SKM-1 (cell line): ENCODE data around the gene TRABD2A.

Experiments
- DNase-seq: peaks from one replicate; lab custom pipeline; 2025; ENCODE audit not compliant: unreplicated experiment; lab: John Stamatoyannopoulos, UW

TRABD2A gene

DNA sequence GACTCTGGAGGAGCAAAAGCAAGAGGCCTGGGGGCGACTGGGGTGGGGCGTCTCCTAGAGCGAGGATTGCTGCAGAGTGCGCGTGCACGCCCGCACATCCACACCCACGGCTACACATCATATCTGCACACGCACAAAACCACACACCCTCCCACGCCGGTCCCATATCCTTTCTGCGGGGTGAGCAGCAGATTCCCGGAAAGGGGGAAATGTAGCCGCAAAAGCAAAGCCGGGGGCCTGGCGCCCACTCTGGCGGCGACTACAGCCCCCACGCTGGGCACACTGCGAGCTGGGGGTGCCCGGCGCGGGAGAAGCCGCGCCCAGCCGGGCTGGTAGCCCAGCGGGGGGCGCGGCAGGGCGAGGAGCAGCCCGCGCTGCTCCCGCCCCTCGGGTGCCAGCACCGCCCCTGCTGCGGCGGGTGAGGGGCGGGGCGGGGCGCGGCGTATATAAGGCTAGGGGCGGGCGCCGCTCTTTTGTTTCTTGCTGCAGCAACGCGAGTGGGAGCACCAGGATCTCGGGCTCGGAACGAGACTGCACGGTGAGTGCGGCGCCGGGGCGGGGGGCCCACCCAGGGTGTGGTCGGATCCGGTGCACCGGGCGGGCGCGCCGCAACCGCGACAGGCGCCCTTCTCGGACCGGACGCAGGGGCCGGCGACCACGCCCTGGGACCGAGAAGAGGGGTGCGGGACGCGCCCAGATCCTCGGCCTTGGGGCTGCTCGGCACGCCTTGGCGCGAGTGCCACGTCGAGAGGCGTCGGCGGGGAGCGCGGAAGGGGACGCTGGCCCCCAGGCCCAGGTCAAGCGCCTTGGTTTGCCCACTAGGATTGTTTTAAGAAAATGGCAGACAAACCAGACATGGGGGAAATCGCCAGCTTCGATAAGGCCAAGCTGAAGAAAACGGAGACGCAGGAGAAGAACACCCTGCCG is 24.6 kb upstream of the TRABD2A start, which contains the start of gene TMSB10:
TSS of gene TMSB10 (plus strand) at position 476 of the 927 bp plus-strand sequence.
- peak; percentile 55 for DNase-seq

- DNase-seq: no peak
These were observed 23.9 kb upstream of the TRABD2A start for GRCh38 chr2:84904717-84905174.

DNA sequence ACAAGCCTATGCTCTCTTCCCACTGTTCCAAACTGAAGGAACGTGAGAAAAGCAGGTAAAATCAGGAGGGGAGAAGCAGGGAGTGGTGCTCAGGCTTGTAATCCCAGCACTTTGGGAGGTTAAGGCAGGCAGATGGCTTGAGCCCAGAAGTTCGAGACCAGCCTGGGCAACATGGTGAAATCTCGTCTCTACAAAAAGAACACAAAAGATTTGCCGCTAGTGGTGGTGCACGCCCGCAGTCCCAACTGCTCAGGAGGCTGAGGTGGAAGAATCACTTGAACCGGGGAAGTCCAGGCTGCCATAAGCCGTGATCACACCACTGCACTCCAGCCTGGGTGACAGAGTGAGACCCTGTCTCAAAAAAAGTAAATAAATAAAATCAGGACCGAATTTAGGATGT is 23.3 kb upstream of the TRABD2A start:
- no peak for DNase-seq

GRCh38 chr2:84902526-84902925 is 21.6 kb upstream of the TRABD2A start:
- no peak for DNase-seq

DNA sequence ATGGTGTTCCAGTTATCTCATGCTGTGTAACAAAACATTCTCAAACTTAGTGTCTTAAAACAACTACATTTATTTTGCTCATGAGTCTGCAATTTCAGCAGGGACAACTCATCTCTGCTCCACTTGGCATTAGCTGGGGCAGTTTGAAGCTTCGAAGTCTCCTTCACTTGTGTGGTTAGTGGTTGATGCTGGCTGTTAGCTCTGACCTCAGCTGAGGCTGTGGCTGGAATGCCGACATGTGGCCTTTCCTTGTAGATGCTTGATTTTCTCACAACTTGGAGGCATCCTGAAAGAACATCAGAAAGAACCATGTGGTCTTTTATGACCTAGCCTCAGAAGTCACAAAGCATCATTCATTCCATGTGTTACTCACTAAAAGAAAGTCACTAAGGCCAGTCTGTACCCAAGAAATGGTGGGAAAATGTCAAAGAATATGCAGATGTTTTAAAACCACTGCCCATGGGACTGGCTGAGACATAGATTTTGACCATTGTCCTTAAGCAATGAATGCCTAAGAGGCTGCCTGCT is 20.8 kb upstream of the TRABD2A start:
- no peak for DNase-seq

DNA sequence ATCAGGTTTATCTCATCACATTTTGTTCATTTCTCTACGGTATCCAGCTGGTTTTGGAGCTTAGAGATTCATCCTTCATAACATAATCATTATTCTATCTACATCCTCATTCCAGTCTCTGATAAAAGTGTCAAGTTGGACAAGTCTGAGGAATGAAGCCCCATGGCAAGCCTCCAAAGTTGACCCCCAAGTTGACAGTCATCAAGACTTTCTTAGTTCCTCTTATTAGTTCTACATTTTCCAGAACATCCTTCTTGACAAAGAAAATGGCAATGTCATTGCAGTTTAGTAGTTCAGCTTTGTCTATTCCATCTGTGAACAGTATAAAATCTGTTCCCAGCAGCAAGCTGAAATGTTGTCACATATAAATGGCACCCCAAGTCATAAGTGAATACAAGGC is 20.1 kb upstream of the TRABD2A start:
- DNase-seq: no peak

DNA sequence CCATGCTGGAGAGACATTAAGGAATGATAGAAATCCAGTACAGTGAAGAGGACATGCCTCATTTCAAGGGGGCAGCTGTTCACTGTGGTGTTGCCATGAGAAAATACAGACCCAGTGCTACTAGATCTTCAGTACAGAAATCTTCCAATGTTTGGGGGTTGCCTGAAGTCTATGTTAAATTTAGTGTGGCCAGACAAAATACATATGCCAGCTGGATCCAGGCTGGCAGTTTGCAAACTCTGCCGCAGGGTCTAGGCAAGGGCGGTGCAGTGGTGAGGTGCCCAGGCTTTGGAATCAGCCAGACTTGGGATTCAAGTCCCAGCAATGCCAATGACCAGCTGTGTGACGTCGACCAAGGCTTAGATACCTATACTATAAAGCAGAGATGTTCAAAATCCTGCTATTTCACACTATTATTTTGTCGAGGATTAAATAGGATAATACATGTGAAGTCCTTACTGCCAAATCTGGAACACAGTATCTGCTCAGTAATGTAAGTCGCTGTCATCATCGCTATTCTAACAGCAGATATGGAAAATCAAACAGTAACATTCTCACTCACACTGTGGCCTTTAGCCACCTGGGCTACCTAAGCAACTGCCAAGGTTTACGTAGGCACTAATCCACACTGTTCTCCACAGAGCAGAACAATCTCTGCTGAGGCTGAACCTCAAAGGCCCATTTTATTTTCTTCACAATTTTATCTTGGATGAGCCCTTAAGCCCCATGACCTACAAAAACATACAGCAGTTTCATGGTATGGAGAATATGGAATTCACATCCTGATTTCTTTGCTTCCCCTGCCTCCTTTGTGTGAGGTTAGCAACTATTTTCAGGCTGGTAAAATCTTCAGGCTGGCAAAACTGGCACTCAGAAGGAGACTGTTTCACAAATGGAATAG is 18.7 kb upstream of the TRABD2A start:
- DNase-seq: no peak

GRCh38 chr2:84897773-84898172 is 16.9 kb upstream of the TRABD2A start:
- no peak for DNase-seq

DNA sequence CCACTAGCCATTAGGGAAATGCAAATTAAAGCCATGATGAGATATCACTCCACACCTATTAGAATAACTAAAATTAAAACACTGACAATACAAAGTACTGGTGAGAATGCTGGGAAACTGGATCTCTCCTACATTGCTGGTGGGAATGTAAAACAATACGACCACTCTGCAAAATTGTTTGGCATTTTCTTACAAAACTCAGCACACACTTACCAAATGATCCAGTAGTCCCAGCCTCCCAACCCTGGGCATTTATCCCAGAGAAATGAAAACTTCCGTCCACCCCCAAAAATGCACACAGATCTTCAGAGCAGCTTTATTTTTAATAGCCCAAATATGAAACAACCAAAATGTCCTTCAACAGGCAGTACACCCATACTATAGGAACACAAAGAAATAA is 15.7 kb upstream of the TRABD2A start:
- DNase-seq: no peak

GRCh38 chr2:84894758-84895520 is 14.1 kb upstream of the TRABD2A start:
- no peak for DNase-seq

- no peak for DNase-seq
These were observed 13.3 kb upstream of the TRABD2A start for GRCh38 chr2:84894131-84894586.

DNA sequence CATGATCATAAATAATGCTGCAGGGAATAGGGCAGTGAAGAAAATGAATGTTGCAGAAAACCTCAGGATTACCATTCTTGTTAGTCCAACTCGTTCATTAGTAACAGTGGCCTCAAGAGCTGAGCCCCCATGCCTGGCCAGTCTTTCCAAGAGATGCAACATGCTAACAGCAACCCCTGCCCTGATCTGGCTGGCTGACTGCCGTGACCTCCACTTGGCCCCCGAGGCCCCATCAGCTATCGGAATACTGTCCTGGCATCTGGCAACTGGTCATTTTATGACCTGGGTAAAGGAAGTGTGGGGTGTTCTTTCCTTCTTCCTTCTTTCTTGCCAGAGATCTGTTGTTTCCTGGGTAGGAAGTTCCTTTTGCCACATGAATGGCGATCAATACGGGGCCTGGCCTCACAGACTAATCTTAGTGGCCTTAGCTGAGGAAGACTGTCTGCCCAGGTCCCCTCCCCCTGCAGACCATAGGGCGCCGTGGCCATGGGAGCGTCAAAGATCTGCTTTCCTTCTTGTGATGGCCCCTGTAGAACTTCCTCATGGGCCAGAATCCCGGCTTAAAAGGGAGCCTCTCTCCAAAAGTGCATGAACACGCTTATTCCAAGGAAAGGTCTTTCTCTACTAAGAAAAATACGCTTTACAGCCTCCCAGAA is 10.6 kb upstream of the TRABD2A start:
- no peak for DNase-seq

DNA sequence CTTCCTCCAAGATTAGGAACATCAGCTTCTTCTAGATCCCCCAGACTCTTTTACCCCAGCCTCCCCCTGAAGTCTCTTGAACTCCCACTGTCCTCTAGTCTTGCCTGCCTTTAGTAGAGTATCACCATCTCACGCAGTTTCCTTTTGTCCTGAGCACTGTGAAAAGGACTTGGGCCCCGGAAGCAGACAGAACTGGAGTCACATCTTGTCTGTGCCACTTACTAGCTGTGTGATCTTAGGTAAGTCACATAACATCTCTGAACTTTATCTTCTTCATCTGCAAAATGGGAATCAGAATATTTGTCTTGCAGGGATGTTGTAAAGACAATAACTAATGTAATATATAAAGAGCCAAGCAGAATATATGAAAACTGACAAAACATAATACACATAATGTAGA is 8.4 kb upstream of the TRABD2A start:
- no peak for DNase-seq

DNA sequence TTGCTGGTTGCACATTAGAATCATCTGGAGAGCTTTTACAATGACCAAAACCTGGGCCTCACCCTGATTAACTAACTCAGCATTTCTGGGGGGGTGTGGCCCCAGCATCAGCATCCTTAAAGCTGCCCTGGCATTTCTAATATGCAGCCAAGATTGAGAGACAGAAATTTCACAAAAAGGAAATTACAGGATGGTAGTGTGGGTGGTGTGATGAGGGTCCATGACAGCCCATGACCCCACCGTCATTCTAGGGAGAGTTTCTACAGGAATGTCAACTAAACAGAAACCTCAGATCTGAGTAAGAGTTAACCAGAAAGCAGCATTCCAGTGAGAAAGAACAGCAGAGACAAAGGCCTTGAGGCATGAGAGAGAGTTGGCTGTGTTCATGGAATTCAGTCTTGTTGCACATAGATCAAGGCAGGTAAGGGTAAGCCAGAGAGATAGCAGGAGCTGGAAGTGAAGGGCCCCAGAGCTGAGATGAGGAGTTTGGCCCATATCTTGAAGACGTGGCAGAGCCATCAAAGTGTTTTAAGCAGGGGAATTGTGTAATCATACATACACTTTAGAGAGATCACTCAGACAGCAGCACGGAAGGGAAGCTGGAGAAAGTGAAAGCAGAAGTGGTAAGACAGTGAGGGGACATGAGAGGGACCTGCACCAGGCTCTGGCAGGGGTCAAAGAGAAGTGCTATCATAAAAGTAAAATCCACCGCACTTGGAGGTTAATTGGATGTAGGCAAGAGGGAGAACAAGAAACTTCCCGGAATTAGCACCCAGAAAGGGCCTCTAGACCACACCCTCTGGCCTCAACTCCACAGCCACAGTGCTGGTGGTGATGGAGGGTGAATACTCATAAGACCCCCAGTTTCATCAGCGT is 7.8 kb upstream of the TRABD2A start:
- DNase-seq: peak; percentile 100

DNA sequence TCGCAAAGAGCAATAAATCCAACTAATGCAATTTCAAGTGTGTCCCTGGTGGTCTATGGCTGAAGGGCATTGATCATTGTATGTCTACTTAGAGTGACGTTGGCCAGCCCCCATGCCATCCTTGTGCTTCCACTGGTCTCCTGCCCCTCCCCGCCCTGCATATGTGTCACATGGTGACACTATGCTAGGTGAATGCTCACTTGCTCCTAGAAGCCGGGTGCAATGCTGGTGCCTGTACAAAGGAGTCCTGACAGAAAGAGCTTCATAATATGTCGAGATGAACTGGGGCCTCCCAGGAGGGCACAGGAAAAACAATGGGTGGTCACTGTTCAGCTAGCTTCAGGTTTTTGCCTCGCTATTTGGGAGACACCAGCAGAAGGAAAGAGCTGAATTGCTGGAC is 5.9 kb upstream of the TRABD2A start:
- DNase-seq: no peak

DNA sequence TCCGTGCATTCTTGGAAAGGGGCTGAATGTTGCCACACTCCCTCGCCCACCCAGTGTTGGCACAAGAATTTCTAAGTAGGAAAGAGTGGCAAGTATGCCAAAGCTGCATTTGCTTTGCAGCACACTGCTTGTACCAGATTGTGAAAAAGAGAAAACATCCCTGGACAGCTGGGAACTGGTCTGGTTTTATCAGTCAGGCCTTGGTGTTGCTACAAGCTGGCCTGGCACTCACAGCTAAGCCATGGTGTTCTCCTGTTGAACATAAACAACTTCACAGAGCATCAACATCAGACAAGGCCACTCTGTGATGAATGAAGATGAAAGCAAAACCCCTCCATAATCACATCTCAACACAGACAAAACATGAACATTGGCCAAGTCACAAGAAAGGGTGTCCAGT is 4.2 kb upstream of the TRABD2A start:
- no peak for DNase-seq

DNA sequence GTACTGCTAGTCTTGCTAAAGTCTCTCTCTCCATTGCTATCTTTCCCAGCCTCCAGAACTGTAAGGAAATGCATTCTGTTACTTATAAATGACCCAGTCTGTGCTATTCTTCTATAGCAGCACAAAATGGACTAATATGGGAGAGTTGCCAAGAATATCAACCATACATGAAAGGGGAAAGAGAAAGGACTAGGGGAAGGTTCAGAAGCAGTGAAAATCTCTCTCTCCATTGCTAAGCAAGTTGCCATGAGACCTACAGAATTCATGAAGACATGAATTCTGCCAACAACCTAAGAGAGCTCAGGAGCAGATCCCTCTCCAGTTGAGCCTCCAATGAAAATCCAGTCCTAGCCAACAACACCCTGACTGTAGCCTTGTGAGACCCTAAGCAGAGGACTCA is 3.6 kb upstream of the TRABD2A start:
- no peak for DNase-seq

- DNase-seq: no peak
These were observed 2.1 kb upstream of the TRABD2A start for GRCh38 chr2:84882775-84883550.

DNA sequence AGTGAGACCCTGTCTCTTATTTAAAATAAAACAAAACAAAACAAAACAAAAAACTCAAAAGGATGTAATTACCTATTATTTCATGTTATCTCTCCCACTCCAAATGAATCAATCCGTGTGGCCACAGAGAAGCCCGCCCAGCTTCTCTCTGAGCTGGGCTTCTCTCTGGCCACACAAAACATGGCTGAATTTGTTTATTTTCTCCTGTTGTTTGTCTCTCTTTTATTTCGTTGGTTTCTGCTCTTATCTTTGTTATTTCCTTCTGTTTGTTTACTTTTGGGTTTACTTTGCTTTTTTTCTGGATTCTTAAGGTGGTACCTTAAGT is 1.5 kb upstream of the TRABD2A start:
- no peak for DNase-seq
